ENCODE data around the gene BLVRB.
"Not testable (repeated sequence)": the region's sequence is repeated elsewhere in the genome, so short reads cannot be mapped to it uniquely, and the experiment has no call there.

The BLVRB gene

GRCh38 chr19:40502081-40502480, 36.5 kb upstream of the BLVRB start:
- TF ChIP-seq, protein P1, sequence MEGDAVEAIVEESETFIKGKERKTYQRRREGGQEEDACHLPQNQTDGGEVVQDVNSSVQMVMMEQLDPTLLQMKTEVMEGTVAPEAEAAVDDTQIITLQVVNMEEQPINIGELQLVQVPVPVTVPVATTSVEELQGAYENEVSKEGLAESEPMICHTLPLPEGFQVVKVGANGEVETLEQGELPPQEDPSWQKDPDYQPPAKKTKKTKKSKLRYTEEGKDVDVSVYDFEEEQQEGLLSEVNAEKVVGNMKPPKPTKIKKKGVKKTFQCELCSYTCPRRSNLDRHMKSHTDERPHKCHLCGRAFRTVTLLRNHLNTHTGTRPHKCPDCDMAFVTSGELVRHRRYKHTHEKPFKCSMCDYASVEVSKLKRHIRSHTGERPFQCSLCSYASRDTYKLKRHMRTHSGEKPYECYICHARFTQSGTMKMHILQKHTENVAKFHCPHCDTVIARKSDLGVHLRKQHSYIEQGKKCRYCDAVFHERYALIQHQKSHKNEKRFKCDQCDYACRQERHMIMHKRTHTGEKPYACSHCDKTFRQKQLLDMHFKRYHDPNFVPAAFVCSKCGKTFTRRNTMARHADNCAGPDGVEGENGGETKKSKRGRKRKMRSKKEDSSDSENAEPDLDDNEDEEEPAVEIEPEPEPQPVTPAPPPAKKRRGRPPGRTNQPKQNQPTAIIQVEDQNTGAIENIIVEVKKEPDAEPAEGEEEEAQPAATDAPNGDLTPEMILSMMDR (IDR thresholded peaks at IDR 0.05; ENCODE audit: low read depth, low read length), result no peak
- no peak for DNase-seq (ENCODE audit: low read depth in 2 of 2)
- H3K4me3 ChIP-seq (replicated peaks in 1 of 2; ENCODE audit: low read depth in 2 of 2, low read length in 2 of 2), result no peak overlapping the region

GRCh38 chr19:40501599-40501998, 36.1 kb upstream of the BLVRB start:
- no peak for DNase-seq (ENCODE audit: low read depth in 2 of 2)
- TF ChIP-seq, protein P1 (IDR thresholded peaks at IDR 0.05; ENCODE audit: low read depth, low read length), result no peak
- no peak overlapping the region for H3K4me3 ChIP-seq (replicated peaks in 1 of 2; ENCODE audit: low read depth in 2 of 2, low read length in 2 of 2)

GRCh38 chr19:40500678-40501530, 35.4 kb upstream of the BLVRB start:
- H3K4me3 ChIP-seq (replicated peaks in 1 of 2; ENCODE audit: low read depth in 2 of 2, low read length in 2 of 2), result not testable (repeated sequence)

GRCh38 chr19:40499320-40499719, 33.8 kb upstream of the BLVRB start:
- H3K4me3 ChIP-seq (replicated peaks in 1 of 2; ENCODE audit: low read depth in 2 of 2, low read length in 2 of 2), result no peak overlapping the region
- no peak for DNase-seq (ENCODE audit: low read depth in 2 of 2)
- TF ChIP-seq, protein P1 (IDR thresholded peaks at IDR 0.05; ENCODE audit: low read depth, low read length), result no peak

More at GRCh38 chr19:40500678-40501530, 35.4 kb upstream of the BLVRB start:
- DNase-seq (ENCODE audit: low read depth in 2 of 2), result not testable (repeated sequence)

GRCh38 chr19:40497214-40497613, 31.7 kb upstream of the BLVRB start:
- TF ChIP-seq, protein P1 (IDR thresholded peaks at IDR 0.05; ENCODE audit: low read depth, low read length), result no peak
- H3K4me3 ChIP-seq (replicated peaks in 1 of 2; ENCODE audit: low read depth in 2 of 2, low read length in 2 of 2), result no peak overlapping the region
- DNase-seq (ENCODE audit: low read depth in 2 of 2), result no peak

- DNase-seq (ENCODE audit: low read depth in 2 of 2), result no peak
- TF ChIP-seq, protein P1 (IDR thresholded peaks at IDR 0.05; ENCODE audit: low read depth, low read length), result no peak
- no peak overlapping the region for H3K4me3 ChIP-seq (replicated peaks in 1 of 2; ENCODE audit: low read depth in 2 of 2, low read length in 2 of 2)
These were observed 28.8 kb upstream of the BLVRB start for GRCh38 chr19:40494191-40494838.

DNA sequence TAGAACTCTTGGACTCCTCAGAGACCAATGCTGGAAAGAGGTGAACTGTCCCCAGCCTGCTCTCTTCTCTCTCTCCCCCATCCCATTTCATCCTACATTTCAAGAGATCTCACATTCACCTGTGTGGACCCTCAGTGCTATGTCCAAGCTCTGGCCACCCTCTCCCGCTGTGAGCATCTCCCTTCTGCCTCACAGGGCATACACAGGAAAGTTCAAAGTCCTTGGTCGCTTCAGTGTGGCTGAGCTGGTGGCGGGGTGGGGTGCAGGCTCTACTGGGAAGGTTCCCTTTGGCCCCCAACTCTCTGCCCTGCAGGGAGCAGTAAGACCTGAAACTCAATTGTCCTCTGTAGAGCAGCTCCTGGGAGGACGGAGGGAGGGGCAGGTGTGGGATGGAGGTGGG, 28.2 kb upstream of the BLVRB start:
- DNase-seq (ENCODE audit: low read depth in 2 of 2), result no peak
- H3K4me3 ChIP-seq (replicated peaks in 1 of 2; ENCODE audit: low read depth in 2 of 2, low read length in 2 of 2), result no peak overlapping the region
- TF ChIP-seq, protein P1 (IDR thresholded peaks at IDR 0.05; ENCODE audit: low read depth, low read length), result no peak
